Measurements from ENCODE around the gene CADM1.

DNA sequence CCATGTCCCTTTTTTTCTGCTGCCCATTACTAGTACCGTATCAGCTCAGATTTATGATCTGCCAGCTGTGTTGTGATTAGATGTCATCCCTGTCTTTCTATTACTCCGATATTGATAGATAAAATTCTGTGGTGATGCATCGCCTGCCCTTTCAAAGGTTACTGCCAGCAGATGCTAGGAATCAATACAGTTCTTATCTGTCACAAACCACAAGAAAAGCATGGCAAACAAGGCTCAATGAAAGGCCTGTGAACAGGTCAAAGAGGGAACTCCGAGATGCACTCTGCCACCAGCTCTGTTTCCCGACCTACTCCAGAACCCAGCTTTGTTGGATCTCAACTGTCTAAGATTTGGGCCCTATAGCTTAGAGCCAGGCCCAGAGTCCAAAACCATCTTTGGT, 246.0 kb downstream of the CADM1 start:
- TF ChIP-seq JUNB (IDR thresholded peaks at IDR 0.05) (no peak), MTA3 (IDR thresholded peaks at IDR 0.05; ENCODE audit: borderline replicate concordance, low read length) (no peak)
- TF ChIP-seq, protein P1, sequence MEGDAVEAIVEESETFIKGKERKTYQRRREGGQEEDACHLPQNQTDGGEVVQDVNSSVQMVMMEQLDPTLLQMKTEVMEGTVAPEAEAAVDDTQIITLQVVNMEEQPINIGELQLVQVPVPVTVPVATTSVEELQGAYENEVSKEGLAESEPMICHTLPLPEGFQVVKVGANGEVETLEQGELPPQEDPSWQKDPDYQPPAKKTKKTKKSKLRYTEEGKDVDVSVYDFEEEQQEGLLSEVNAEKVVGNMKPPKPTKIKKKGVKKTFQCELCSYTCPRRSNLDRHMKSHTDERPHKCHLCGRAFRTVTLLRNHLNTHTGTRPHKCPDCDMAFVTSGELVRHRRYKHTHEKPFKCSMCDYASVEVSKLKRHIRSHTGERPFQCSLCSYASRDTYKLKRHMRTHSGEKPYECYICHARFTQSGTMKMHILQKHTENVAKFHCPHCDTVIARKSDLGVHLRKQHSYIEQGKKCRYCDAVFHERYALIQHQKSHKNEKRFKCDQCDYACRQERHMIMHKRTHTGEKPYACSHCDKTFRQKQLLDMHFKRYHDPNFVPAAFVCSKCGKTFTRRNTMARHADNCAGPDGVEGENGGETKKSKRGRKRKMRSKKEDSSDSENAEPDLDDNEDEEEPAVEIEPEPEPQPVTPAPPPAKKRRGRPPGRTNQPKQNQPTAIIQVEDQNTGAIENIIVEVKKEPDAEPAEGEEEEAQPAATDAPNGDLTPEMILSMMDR (IDR thresholded peaks at IDR 0.05 in 2 of 3, conservative IDR thresholded peaks at IDR 0.05 in 1 of 3; ENCODE audit: control insufficient read depth in 2 of 3, extremely low read depth in 1 of 3, insufficient read depth in 1 of 3, low read depth in 3 of 3, low read length in 3 of 3) = no peak
